DND-41 (cell line): Measurements from ENCODE around the gene JAK2.

Source experiments
- ATAC-seq: fragments of 200-7000 bp; cut with Tn5 transposase; 3 replicates; pipeline ENCODE4 v1.9.1; 2021; ENCODE audit warnings: low read depth; ENCODE audit not compliant: insufficient read depth
- DNase-seq: peaks from one replicate; pipeline ENCODE4 v3.0.0-alpha.2; 2020
- H2AFZ ChIP-seq: 2 replicates; pipeline ENCODE4 v1.6.0; 2012; ENCODE audit warnings: low read depth, low read length
- H3K27ac ChIP-seq: 2 replicates; pipeline ENCODE4 v1.5.1; 2012; ENCODE audit warnings: low read length, inconsistent platforms
- H3K27me3 ChIP-seq: fragments of 200-600 bp; sonication (generic); 2 replicates; pipeline ENCODE4 v1.6.0; 2012; ENCODE audit warnings: low read length, mild to moderate bottlenecking, inconsistent platforms; ENCODE audit not compliant: insufficient read depth, poor library complexity
- H3K36me3 ChIP-seq: 2 replicates; pipeline ENCODE4 v1.5.1; 2012; ENCODE audit warnings: low read length, inconsistent platforms; ENCODE audit not compliant: insufficient read depth
- H3K4me1 ChIP-seq: 2 replicates; pipeline ENCODE4 v1.5.1; 2012; ENCODE audit warnings: mild to moderate bottlenecking, low read length; ENCODE audit not compliant: insufficient read depth
- H3K4me2 ChIP-seq: 2 replicates; pipeline ENCODE4 v1.6.0; 2012; ENCODE audit warnings: mild to moderate bottlenecking, moderate library complexity, low read length, inconsistent platforms; ENCODE audit not compliant: insufficient read depth
- H3K4me3 ChIP-seq, 2 experiments: fragments of 200-600 bp in 1 of 2; shearing (Covaris generic) in 1 of 2; 2 replicates each; pipeline ENCODE4 v1.5.1; 2012 to 2016; ENCODE audit warnings: inconsistent platforms in 2 of 2, low read length in 2 of 2, mild to moderate bottlenecking in 2 of 2, low read depth in 1 of 2, moderate library complexity in 1 of 2
- H3K79me2 ChIP-seq: 2 replicates; pipeline ENCODE4 v1.6.0; 2012; ENCODE audit warnings: low read length, inconsistent platforms; ENCODE audit not compliant: insufficient read depth
- H3K9ac ChIP-seq: 2 replicates; pipeline ENCODE4 v1.6.0; 2012; ENCODE audit warnings: low read depth, mild to moderate bottlenecking, inconsistent platforms, low read length, moderate library complexity
- H3K9me3 ChIP-seq: 2 replicates; pipeline ENCODE4 v1.5.1; 2012; ENCODE audit warnings: low read length, moderate library complexity, mild to moderate bottlenecking, inconsistent platforms; ENCODE audit not compliant: insufficient read depth, severe bottlenecking
- H4K20me1 ChIP-seq: 2 replicates; pipeline ENCODE4 v1.6.0; 2012; ENCODE audit warnings: low read length; ENCODE audit not compliant: insufficient read depth
- EZH2 ChIP-seq: IDR thresholded peaks from 3 replicates; pipeline ENCODE4 v1.6.1; 2012; ENCODE audit warnings: borderline replicate concordance, low read depth, mild to moderate bottlenecking, moderate library complexity, low read length, inconsistent platforms; ENCODE audit not compliant: severe bottlenecking
- TF ChIP-seq, protein P1 (sequence below): IDR thresholded peaks from 2 replicates; pipeline ENCODE4 v1.5.1; 2012; ENCODE audit warnings: borderline replicate concordance, low read length, moderate library complexity, mild to moderate bottlenecking; ENCODE audit not compliant: poor library complexity, severe bottlenecking; ENCODE audit errors: extremely low read depth

Gene JAK2

DNA sequence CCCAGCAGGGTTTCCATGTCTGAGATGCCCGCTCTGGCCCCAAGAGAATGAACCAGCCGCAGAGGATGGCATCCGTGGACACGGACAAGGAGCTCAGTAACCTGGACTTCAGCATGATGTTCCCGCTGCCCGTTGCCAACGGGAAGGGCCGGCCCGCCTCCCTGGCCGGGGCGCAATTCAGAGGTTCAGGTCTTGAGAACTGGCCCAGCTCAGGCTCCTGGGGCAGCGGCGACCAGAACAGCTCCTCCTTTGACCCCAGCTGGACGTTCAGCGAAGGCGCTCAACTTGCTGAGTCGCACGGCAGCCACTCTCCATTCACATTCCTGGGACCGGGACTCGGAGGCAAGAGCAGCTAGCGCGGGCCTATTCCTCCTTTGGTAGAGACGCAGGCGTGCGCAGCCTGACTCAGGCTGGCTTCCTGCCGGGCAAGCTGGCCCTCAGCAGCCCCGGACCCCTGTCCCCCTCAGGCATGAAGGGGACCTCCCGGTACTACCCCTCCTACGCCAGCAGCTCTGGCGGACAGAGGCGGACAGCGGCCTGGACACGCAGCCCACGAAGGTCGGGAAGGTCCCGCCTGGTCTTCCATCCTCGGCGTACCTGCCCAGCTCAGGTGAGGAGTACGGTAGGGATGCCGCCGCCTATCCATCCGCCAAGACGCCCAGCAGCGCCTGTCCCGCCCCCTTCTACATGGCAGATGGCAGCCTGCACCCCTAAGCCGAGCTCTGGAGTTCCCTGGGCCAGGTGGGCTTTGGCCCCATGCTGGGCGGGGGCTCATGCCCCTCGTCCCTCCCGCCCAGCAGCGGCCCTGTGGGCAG, 126.0 kb downstream of the JAK2 start:
- H2AFZ ChIP-seq = no peak overlapping the region
- no peaks in the 10 kb centered on the region for H3K27me3 ChIP-seq
- H3K4me3 ChIP-seq = no peak overlapping the region
- H3K9ac ChIP-seq = no peak overlapping the region
- H3K27ac ChIP-seq = no peak overlapping the region
- no peak for DNase-seq
- H3K4me1 ChIP-seq = no peaks in the 10 kb centered on the region
- no peaks in the 10 kb centered on the region for H3K9me3 ChIP-seq
- peaks cover 18% of the 10 kb centered on the region for H3K36me3 ChIP-seq
- TF ChIP-seq, protein P1, sequence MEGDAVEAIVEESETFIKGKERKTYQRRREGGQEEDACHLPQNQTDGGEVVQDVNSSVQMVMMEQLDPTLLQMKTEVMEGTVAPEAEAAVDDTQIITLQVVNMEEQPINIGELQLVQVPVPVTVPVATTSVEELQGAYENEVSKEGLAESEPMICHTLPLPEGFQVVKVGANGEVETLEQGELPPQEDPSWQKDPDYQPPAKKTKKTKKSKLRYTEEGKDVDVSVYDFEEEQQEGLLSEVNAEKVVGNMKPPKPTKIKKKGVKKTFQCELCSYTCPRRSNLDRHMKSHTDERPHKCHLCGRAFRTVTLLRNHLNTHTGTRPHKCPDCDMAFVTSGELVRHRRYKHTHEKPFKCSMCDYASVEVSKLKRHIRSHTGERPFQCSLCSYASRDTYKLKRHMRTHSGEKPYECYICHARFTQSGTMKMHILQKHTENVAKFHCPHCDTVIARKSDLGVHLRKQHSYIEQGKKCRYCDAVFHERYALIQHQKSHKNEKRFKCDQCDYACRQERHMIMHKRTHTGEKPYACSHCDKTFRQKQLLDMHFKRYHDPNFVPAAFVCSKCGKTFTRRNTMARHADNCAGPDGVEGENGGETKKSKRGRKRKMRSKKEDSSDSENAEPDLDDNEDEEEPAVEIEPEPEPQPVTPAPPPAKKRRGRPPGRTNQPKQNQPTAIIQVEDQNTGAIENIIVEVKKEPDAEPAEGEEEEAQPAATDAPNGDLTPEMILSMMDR = no peak
- no peak for TF ChIP-seq EZH2
- H3K4me2 ChIP-seq = no peak overlapping the region
- H4K20me1 ChIP-seq = no peaks in the 10 kb centered on the region
- H3K79me2 ChIP-seq = no peaks in the 10 kb centered on the region
- ATAC-seq = no peak

DNA sequence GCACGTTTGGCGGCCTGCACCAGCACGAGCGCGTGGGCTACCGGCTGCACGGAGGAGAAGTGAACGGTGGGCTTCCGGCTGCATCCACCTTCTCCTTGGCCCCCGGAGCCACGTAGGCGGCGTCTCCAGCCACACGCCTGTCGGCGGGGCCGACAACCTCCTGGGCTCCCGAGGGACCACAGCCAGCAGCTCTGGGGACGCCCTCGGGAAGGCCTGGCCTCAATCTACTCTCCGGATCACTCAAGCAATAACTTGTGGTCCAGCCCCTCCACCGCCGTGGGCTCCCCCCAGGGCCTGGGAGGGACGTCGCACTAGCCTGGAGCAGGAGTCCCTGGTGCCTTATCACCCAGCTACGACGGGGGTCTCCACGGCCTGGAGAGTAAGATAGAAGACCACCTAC, 126.6 kb downstream of the JAK2 start:
- Histone ChIP-seq H3K4me2 (no peak overlapping the region), H3K27ac (no peak overlapping the region), H3K36me3 (peaks cover 18% of the 10 kb centered on the region), H3K79me2 (no peaks in the 10 kb centered on the region), H3K9me3 (no peaks in the 10 kb centered on the region), H3K4me1 (no peaks in the 10 kb centered on the region), H3K9ac (no peak overlapping the region), H3K4me3 (no peak overlapping the region), H2AFZ (no peak overlapping the region), H4K20me1 (no peaks in the 10 kb centered on the region), H3K27me3 (no peaks in the 10 kb centered on the region)
- no peak for TF ChIP-seq EZH2
- TF ChIP-seq, protein P1 = no peak
- no peak for DNase-seq
- no peak for ATAC-seq

DNA sequence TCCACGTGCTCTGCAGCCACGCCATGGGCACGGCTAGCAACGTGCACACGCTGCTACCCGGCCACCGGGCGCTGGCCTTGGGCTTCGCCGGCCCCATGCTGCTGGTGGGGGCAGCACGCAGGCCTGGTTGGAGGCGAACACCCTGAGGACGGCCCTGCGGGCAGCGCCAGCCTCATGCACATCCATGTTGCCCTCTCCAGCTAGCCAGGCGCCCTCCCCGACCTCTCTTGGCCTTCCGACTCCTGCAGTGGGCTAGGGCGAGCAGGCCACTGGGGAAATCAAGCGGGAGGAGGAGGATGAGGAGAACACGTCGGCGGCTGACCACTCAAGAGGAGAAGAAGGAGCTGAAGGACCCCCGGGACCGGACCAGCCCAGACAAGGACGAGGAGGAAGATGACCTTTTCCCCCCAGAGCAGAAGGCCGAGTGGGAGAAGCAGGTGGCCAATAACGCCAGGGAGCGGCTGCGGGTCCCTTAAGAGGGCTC, 127.1 kb downstream of the JAK2 start:
- no peak for ATAC-seq
- no peaks in the 10 kb centered on the region for H3K79me2 ChIP-seq
- H3K27ac ChIP-seq = no peak overlapping the region
- no peaks in the 10 kb centered on the region for H3K9me3 ChIP-seq
- DNase-seq = no peak
- H3K4me2 ChIP-seq = no peak overlapping the region
- H4K20me1 ChIP-seq = no peaks in the 10 kb centered on the region
- H3K27me3 ChIP-seq = no peaks in the 10 kb centered on the region
- H2AFZ ChIP-seq = no peak overlapping the region
- no peaks in the 10 kb centered on the region for H3K4me1 ChIP-seq
- no peak overlapping the region for H3K4me3 ChIP-seq
- TF ChIP-seq, protein P1 = no peak
- TF ChIP-seq EZH2 = no peak
- no peak overlapping the region for H3K9ac ChIP-seq
- peaks cover 18% of the 10 kb centered on the region for H3K36me3 ChIP-seq
